AG10803 (cell line): ENCODE measurements around the gene MRC2.
"Not testable (repeated sequence)": the region's sequence is repeated elsewhere in the genome, so short reads cannot be mapped to it uniquely, and the experiment has no call there.

Experiments
- DNase-seq: peaks from one replicate; pipeline ENCODE4 v3.0.0; 2010; ENCODE audit warnings: low read depth
- H3K4me3 ChIP-seq: 2 replicates; pipeline ENCODE4 v1.5.1; 2011; ENCODE audit warnings: mild to moderate bottlenecking, low read length, control low read depth
- CTCF ChIP-seq: conservative IDR thresholded peaks from 2 replicates; pipeline ENCODE4 v1.5.1; 2011; ENCODE audit warnings: mild to moderate bottlenecking, low read length, control low read depth, inconsistent platforms

MRC2 gene

GRCh38 chr17:62684179-62684578, 56.7 kb downstream of the MRC2 start:
- TF ChIP-seq CTCF: no peak
- DNase-seq: no peak
- H3K4me3 ChIP-seq: no peak overlapping the region

GRCh38 chr17:62687997-62688396, 60.5 kb downstream of the MRC2 start:
- no peak for DNase-seq
- TF ChIP-seq CTCF: no peak
- H3K4me3 ChIP-seq: no peak overlapping the region

GRCh38 chr17:62688398-62689160, 61.1 kb downstream of the MRC2 start:
- no peak for TF ChIP-seq CTCF
- DNase-seq: no peak
- no peak overlapping the region for H3K4me3 ChIP-seq

- DNase-seq: no peak
- H3K4me3 ChIP-seq: no peak overlapping the region
- TF ChIP-seq CTCF: no peak
These were observed 62.1 kb downstream of the MRC2 start for GRCh38 chr17:62689441-62690167.

- no peak overlapping the region for H3K4me3 ChIP-seq
- DNase-seq: no peak
- TF ChIP-seq CTCF: no peak; the same call in 1 of the 2 replicates
These were observed 62.9 kb downstream of the MRC2 start for GRCh38 chr17:62690168-62690897.

- DNase-seq, H3K4me3 ChIP-seq: not testable (repeated sequence)
These were observed 64.1 kb downstream of the MRC2 start for GRCh38 chr17:62691589-62691915.

- TF ChIP-seq CTCF: no peak
- DNase-seq: no peak
- H3K4me3 ChIP-seq: no peak overlapping the region
These were observed 64.7 kb downstream of the MRC2 start for GRCh38 chr17:62692159-62692651.
